Thymus (tissue), 14 donors: ENCODE results near the gene PDE7B. TPM values are rescaled to one million over a fixed set of nuclear protein-coding genes. Genes with fewer than 3 reads are reported as not detected.

Experiments used
- DNase-seq, 9 donors: peaks; one replicate each; pipeline ENCODE4 v3.0.0-alpha.2; 2013; ENCODE audit warnings: low spot score in 9 of 9, low read depth in 6 of 9, missing footprints in 1 of 9
- H3K27ac ChIP-seq, 2 donors: one replicate each; pipeline ENCODE4 v1.5.1; 2013; ENCODE audit warnings: control low read depth in 1 of 2, low read depth in 1 of 2, low read length in 1 of 2, mild to moderate bottlenecking in 1 of 2, moderate library complexity in 1 of 2
- H3K27me3 ChIP-seq, 2 donors: one replicate each; pipeline ENCODE4 v1.5.1; 2013; ENCODE audit warnings: low read length in 1 of 2; ENCODE audit not compliant: control insufficient read depth in 2 of 2, insufficient read depth in 1 of 2
- H3K36me3 ChIP-seq, 2 donors: one replicate each; pipeline ENCODE4 v1.5.1; 2013; ENCODE audit warnings: low read length in 1 of 2, mild to moderate bottlenecking in 1 of 2, moderate library complexity in 1 of 2; ENCODE audit not compliant: control insufficient read depth in 2 of 2, insufficient read depth in 2 of 2
- H3K4me1 ChIP-seq, 2 donors: one replicate each; pipeline ENCODE4 v1.5.1; 2013; ENCODE audit warnings: low read length in 2 of 2; ENCODE audit not compliant: control insufficient read depth in 2 of 2, insufficient read depth in 2 of 2
- H3K4me3 ChIP-seq, 2 donors: one replicate each; pipeline ENCODE4 v1.5.1; 2013; ENCODE audit warnings: low read length in 2 of 2, control low read depth in 1 of 2, mild to moderate bottlenecking in 1 of 2
- H3K9me3 ChIP-seq, 2 donors: one replicate each; pipeline ENCODE4 v1.5.1; 2013; ENCODE audit warnings: low read length in 1 of 2, mild to moderate bottlenecking in 1 of 2; ENCODE audit not compliant: control insufficient read depth in 2 of 2, insufficient read depth in 1 of 2
- WGBS: extraction: QIAGEN DNeasy Blood & Tissue Kit; methylation state at CpG from one replicate; pipeline ENCODE4 v1.1.7; 2013; 5-methylcytosine and 5-hydroxymethylcytosine counted together
- long read RNA-seq, 10 donors: transcript quantifications; one replicate each; lab custom pipeline, GENCODE V29; 2026
- polyA plus RNA-seq: library from polyadenylated mRNA; stranded (reverse); fragments of 200-250 nt; gene quantifications from one replicate; pipeline ENCODE4 v1.2.3, GENCODE V29; 2013
- total RNA-seq: library from RNA; stranded (reverse); fragments of 120-200 nt; gene quantifications from one replicate; pipeline ENCODE4 v1.2.4, GENCODE V29; 2013
- donor health status: healthy.

PDE7B gene
- total RNA-seq (4.4 TPM), polyA plus RNA-seq (5.8 TPM)
- long read RNA-seq, donor 1: 0 reads
- long read RNA-seq, donor 2: 0 reads
- long read RNA-seq, donor 3: 0 reads
- long read RNA-seq, donor 4, partial matches to known transcripts: 6 of 6 reads
- long read RNA-seq, donor 4, other reads (novel, unspliced or antisense): 0 of 6 reads
- long read RNA-seq, donor 5: 0 reads
- long read RNA-seq, donor 6, full-length matches to known transcripts: 4 of 4 reads
- long read RNA-seq, donor 6, partial matches to known transcripts: 0 of 4 reads
- long read RNA-seq, donor 6, other reads (novel, unspliced or antisense): 0 of 4 reads
- long read RNA-seq, donor 7: 0 reads
- long read RNA-seq, donor 8, full-length matches to known transcripts: 1 of 1 reads
- long read RNA-seq, donor 8, partial matches to known transcripts: 0 of 1 reads
- long read RNA-seq, donor 8, other reads (novel, unspliced or antisense): 0 of 1 reads
- long read RNA-seq, donor 9, full-length matches to known transcripts: 1 of 1 reads
- long read RNA-seq, donor 9, partial matches to known transcripts: 0 of 1 reads
- long read RNA-seq, donor 9, other reads (novel, unspliced or antisense): 0 of 1 reads
- long read RNA-seq, donor 10: 0 reads

DNA sequence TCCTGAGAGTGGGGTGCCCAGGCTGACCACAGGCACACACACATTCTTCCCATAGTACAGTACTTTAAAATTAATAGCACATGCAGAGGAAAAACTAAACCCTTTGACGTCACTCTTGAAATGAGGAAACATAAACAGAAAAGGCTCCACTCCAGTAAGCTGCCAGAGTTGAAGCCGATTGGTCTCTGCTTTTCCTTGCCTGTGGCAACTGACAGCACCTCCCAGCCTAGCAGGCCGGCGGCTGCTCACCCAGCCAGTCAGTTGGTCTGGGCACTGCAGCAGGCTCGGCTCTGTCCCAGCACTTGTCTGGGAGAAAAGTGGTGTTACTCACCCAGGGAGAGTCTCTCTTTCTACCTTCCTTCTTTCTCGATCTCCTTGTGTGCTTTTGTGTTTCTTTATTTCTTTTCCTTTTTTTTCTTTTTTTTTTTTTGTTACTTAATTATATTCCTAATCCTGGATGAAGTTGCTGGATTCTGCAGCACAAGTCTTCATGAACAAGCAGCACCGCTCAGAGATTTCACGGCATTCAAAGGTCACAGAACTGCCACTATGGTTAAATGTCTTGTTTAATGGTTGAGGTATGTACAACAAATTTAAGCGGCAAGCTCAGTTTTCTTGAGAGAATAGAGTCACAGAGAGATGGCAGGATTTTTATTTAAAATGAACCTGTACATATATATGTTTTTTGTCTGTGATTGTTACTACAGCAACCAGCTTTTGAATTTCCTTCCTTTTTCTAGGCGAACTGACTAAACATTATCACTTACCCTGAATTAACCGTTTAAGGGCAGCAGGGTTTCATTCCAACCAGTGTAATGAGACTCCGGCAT, at the start of gene PDE7B:
PDE7B (plus strand) TSS at position 260 of the 830 bp plus-strand sequence.
- Histone ChIP-seq H3K36me3 (no peaks in the 10 kb centered on the region), H3K4me3 (peak within 1 kb of the TSS; percentile 49 to 70), H3K27ac (peak within 1 kb of the TSS; percentile 87 to 88), H3K9me3 (no peaks in the 10 kb centered on the region), H3K4me1 (peaks cover 3 to 7% of the 10 kb centered on the region in 2 donors), H3K27me3 (no peaks in the 10 kb centered on the region)
- 2% methylated on average over 12 of the region's 12 CpGs for WGBS
- peak in 8 of 9 donors; percentile 52 to 87 (median 70) for DNase-seq

DNA sequence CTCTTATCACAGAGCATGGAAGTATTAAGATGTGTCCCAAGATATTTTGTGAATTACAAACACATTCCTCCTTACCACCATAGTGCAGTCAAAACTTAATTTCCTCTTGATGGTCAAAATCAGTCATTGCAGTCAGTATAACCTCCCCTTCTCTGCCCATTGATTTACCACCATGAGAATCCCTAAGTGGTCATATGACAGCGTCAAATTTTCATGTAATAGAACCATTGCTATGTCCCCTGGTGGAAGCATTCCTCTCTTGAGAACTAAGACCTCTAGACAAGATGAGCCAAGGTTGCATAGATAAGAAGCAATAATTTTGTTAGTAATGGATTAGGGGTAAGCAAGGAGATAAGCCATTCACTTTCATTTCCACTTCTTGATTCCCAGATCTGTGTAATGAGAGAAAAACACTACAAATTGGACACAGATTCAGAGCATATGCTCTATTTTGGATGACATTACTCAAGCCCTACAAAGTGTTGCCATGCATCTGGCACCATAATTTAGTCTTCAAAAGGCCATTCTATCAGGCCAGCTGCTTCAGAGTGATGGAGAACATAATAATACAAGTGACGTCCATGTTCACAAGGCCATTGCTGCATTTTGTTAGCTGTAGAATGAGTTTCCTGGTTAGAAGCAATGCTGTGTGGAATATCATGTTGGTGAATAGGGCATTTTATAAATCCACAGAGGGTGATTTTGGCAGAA, 49.6 kb upstream of the PDE7B start:
- Histone ChIP-seq H3K27me3 (no peaks in the 10 kb centered on the region), H3K4me1 (no peaks in the 10 kb centered on the region), H3K36me3 (no peaks in the 10 kb centered on the region), H3K9me3 (no peaks in the 10 kb centered on the region), H3K4me3 (no peak overlapping the region), H3K27ac (no peak overlapping the region)
- DNase-seq: no peak
- WGBS: 98% methylated on average over 2 of the region's 2 CpGs

DNA sequence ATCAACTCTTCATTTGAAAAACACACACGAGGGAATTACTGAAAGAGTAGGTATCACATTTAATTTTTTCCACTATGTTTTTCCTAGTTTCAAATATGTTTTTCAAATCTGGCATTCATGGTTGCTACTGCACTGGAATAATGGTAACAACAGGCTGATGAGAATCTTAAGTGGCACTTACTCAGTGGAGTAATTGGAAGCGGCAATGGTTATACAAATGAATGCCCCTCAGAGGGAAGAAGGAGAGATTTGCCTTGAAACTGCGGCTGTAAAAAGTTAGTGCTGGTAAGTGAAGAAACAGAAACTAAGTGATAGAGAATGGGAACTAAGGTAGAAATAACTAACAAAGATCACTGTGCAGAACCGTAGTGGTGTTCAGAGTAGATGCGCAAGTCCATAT, 41.0 kb upstream of the PDE7B start:
- WGBS: 87% methylated on average over 5 of the region's 5 CpGs
- no peak for DNase-seq
- no peak overlapping the region for H3K27ac ChIP-seq

DNA sequence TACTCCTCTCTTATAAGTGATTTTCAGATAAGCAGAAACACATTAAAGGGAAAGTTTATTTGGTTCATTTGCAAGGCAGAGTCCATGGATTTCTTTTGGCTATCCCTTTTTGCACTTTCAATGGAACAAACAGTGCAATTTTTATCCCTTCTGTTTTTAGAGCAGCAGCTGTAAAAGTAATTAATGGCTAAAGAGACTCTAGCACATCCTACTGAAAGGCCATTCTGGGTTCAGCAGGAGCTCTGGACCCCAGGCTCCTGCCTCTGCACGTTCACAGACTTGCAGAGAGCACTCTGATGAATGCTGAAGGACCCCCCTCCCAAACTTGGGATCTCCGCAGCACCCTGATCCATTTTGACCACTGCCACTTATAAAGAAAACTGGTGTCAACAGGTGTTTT, 40.3 kb upstream of the PDE7B start:
- DNase-seq: no peak
- WGBS: 91% methylated on average over 2 of the region's 2 CpGs
- Histone ChIP-seq H3K4me3 (no peak overlapping the region), H3K36me3 (no peaks in the 10 kb centered on the region), H3K9me3 (no peaks in the 10 kb centered on the region), H3K27me3 (no peaks in the 10 kb centered on the region), H3K4me1 (peaks cover 0 to 2% of the 10 kb centered on the region in 2 donors), H3K27ac (no peak overlapping the region)

More for the DNA sequence above, 41.0 kb upstream of the PDE7B start:
- Histone ChIP-seq H3K27me3 (no peaks in the 10 kb centered on the region), H3K36me3 (no peaks in the 10 kb centered on the region), H3K9me3 (no peaks in the 10 kb centered on the region), H3K4me1 (peaks cover 0 to 2% of the 10 kb centered on the region in 2 donors), H3K4me3 (no peak overlapping the region)

DNA sequence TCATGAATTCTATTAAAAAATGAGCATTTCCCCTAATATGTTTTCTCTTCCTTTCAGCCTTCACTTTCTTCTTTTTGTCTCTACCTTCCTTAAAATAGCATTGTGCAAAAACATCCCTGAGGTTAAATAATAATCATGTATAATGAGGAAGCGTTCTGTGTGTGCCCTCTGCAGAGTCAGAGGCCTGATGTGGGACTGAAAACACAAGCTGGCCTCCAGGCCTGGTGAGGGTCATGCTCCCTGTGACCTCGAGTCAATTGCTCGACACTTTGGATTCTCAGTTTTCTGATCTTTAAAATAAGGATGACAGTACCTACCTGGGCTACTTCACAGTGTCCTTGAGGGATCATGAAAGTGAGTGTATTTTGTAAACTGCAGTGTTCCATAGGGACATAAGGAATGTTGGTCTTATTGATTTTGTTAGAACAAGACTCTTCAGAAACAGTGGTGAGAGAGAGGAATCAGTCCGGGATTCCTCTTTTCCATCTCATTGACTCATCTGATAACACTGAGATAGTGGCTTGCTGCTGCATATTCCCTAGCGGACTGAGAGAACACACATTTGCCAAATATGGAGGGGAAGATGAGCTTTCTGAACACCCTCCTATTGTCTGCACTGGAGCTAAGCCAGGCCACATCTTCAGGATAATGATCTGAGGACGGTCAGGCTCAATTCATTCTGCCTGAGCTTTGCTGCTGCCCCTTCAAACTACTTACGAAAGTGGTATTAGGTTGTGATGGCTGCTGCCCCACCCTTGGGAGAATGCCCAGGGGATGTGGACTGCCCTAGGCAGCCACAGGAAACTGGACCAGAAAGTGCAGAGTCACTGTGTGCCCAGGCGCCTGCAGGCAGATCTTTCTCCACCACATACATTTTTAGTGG, 39.6 kb upstream of the PDE7B start:
- peaks cover 0 to 2% of the 10 kb centered on the region in 2 donors for H3K4me1 ChIP-seq
- 89% methylated on average over 8 of the region's 8 CpGs for WGBS
- H3K9me3 ChIP-seq: no peaks in the 10 kb centered on the region
- DNase-seq: no peak
- H3K4me3 ChIP-seq: no peak overlapping the region
- H3K27me3 ChIP-seq: no peaks in the 10 kb centered on the region
- H3K27ac ChIP-seq: no peak overlapping the region
- no peaks in the 10 kb centered on the region for H3K36me3 ChIP-seq

DNA sequence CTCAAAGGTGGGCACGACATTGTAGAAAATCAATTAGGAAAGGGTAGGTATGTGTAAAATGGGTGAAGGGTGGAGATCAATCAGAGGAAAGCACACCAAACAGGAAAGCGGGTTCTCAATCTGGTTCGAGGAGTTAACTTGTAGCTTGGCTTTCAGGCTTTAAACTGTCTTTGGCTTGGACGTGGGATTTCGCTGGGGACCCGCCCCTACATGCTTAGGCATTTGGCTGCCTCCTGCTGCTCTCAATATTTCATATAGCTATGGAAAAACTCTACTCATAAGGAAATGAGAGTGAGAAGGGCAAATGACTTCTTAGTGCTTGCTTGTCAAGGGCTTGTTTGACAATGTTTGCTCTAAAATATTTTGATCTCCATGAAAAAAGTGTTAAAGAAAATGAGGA, 38.1 kb upstream of the PDE7B start:
- no peak for DNase-seq
- Histone ChIP-seq H3K36me3 (no peaks in the 10 kb centered on the region), H3K9me3 (no peaks in the 10 kb centered on the region), H3K4me3 (no peak overlapping the region), H3K27ac (no peak overlapping the region), H3K4me1 (peaks cover 0 to 2% of the 10 kb centered on the region in 2 donors), H3K27me3 (no peaks in the 10 kb centered on the region)
- WGBS: 96% methylated on average over 6 of the region's 6 CpGs

DNA sequence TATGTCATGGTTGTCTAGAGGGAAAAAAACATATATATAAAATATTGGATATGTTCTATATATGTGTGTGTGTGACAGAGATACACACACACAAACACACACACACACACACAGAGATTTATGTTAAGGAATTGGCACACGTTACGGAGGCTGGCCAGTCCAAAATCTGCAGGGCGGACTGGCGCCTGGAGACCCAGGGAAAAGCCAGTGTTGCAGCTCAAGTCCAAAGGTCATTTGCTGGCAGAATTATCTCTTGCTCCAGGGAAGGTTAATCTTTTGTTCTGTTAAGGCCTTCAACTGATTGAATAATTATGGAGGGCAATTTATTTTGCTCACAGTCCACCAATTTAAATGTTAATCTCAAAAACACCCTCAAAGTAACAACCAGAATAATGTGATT, 37.5 kb upstream of the PDE7B start:
- Histone ChIP-seq H3K4me1 (peaks cover 0 to 2% of the 10 kb centered on the region in 2 donors), H3K4me3 (no peak overlapping the region), H3K9me3 (no peaks in the 10 kb centered on the region), H3K27ac (no peak overlapping the region), H3K36me3 (no peaks in the 10 kb centered on the region), H3K27me3 (no peaks in the 10 kb centered on the region)
- DNase-seq: no peak
- 97% methylated on average over 4 of the region's 4 CpGs for WGBS

DNA sequence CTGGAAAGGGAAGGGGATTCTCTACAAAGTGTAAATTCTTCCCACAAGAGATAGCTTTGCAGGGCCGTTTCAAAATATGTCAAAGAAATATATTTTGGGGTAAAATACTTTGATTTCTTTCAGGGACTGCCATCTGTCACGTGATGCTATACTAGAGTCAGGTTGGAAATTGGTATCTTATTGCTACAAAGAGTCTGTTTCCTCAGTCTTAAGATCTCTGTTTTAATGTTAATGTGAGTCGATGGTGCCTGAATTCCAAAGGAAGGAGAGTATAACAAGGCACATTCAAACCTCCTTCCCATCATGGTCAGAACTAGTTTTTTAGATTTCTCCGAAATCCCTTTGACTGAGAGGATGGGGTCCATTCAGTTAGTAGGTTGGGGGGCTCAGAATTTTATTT, 36.3 kb upstream of the PDE7B start:
- Histone ChIP-seq H3K27me3 (no peaks in the 10 kb centered on the region), H3K4me3 (no peak overlapping the region), H3K4me1 (peaks cover 0 to 2% of the 10 kb centered on the region in 2 donors), H3K9me3 (no peaks in the 10 kb centered on the region), H3K27ac (no peak overlapping the region), H3K36me3 (no peaks in the 10 kb centered on the region)
- DNase-seq: no peak
- 96% methylated on average over 4 of the region's 4 CpGs for WGBS
